GM12878 (cell line): ENCODE measurements around the gene RAB28. TPM values are rescaled to one million over a fixed set of nuclear protein-coding genes. Genes with fewer than 3 reads are reported as not detected.

Experiments
- ATAC-seq: fragments of 200-7000 bp; cut with Tn5 transposase; 3 replicates; pipeline ENCODE4 v1.9.1; 2020; ENCODE audit warnings: mild to moderate bottlenecking, moderate library complexity
- BruUV-seq: library from RNA; stranded (reverse); fragments of 400-500 nt; replicated peaks from 2 replicates; lab custom pipeline; 2021; lab: Mats Ljungman, UMichigan
- CTCF ChIA-PET: fragments of 300-600 bp; sonication (Branson Sonifier 250); formaldehyde crosslinking; extraction: SDS; loops from one replicate; lab custom pipeline; 2021; ENCODE audit warnings: inconsistent platforms; lab: Yijun Ruan, JAX
- POLR2A ChIA-PET: fragments of 350-600 bp; formaldehyde crosslinking; extraction: SDS; loops from one replicate; lab custom pipeline; 2021; ENCODE audit warnings: inconsistent platforms; lab: Charles Lee
- RAD21 ChIA-PET: fragments of 300-600 bp; sonication (Branson Sonifier 250); formaldehyde crosslinking; loops from one replicate; lab custom pipeline; 2023; ENCODE audit warnings: antibody characterized with exemption; ENCODE audit not compliant: unreplicated experiment; lab: Charles Lee
- SMC1A ChIA-PET: fragments of 300-600 bp; sonication (Branson Sonifier 250); formaldehyde crosslinking; loops from one replicate; lab custom pipeline; 2023; ENCODE audit not compliant: unreplicated experiment, uncharacterized antibody; lab: Charles Lee
- DNase-seq: peaks from one replicate; pipeline ENCODE4 v3.0.0-alpha.2; 2011; ENCODE audit warnings: low read depth, low spot score
- FAIRE-seq: peaks from 3 replicates; lab custom pipeline; 2011; peaks lifted over from hg19 to GRCh38; lab: Jason Lieb, UNC
- H2AFZ ChIP-seq: 2 replicates; pipeline ENCODE4 v1.6.0; 2011; ENCODE audit warnings: low read depth, low read length, control low read depth; ENCODE audit not compliant: control insufficient read depth
- H3K27ac ChIP-seq: 2 replicates; pipeline ENCODE4 v1.5.1; 2011; ENCODE audit warnings: control low read depth; ENCODE audit not compliant: control insufficient read depth, insufficient read depth
- H3K27me3 ChIP-seq, 2 experiments: replicated peaks in 1 of 2; 2 replicates each; pipeline versions ENCODE4 v1.6.0 to v1.6.1; 2011; ENCODE audit warnings: low read length in 1 of 2; ENCODE audit not compliant: control insufficient read depth in 2 of 2, insufficient read depth in 2 of 2
- H3K36me3 ChIP-seq, 2 experiments: 2 replicates each; pipeline ENCODE4 v1.5.1; 2011; ENCODE audit warnings: low read length in 1 of 2; ENCODE audit not compliant: control insufficient read depth in 2 of 2, insufficient read depth in 2 of 2
- H3K4me1 ChIP-seq: 2 replicates; pipeline ENCODE4 v1.6.1; 2011; ENCODE audit warnings: mild to moderate bottlenecking, low read length, moderate library complexity, mixed read lengths; ENCODE audit not compliant: control insufficient read depth, insufficient read depth
- H3K4me2 ChIP-seq: 2 replicates; pipeline ENCODE4 v1.6.0; 2011; ENCODE audit warnings: control low read depth; ENCODE audit not compliant: control insufficient read depth, insufficient read depth
- H3K4me3 ChIP-seq: fragments of 200-600 bp; sonication (generic); 2 replicates; pipeline ENCODE4 v1.5.1; 2016
- H3K79me2 ChIP-seq: 2 replicates; pipeline ENCODE4 v1.6.0; 2011; ENCODE audit warnings: low read length; ENCODE audit not compliant: control insufficient read depth, insufficient read depth
- H3K9ac ChIP-seq: 2 replicates; pipeline ENCODE4 v1.8.0; 2011; ENCODE audit warnings: low read length, control low read depth, mixed read lengths; ENCODE audit not compliant: control insufficient read depth, insufficient read depth
- H3K9me3 ChIP-seq: replicated peaks from 3 replicates; pipeline ENCODE4 v1.5.1; 2011; ENCODE audit warnings: mild to moderate bottlenecking, low read length; ENCODE audit not compliant: control insufficient read depth, insufficient read depth
- H4K20me1 ChIP-seq: 2 replicates; pipeline ENCODE4 v1.6.0; 2011; ENCODE audit not compliant: control insufficient read depth, insufficient read depth
- BCL11A ChIP-seq: IDR thresholded peaks from 2 replicates; pipeline ENCODE4 v1.6.1; 2011; ENCODE audit warnings: low read depth, low read length
- BRCA1 ChIP-seq: IDR thresholded peaks from 2 replicates; pipeline ENCODE4 v1.6.1; 2011; ENCODE audit warnings: low read depth, low read length, improper control_type of control experiment
- CHD1 ChIP-seq: IDR thresholded peaks from 2 replicates; pipeline ENCODE4 v1.6.1; 2012; ENCODE audit warnings: low read depth, low read length, improper control_type of control experiment
- EZH2 ChIP-seq: IDR thresholded peaks from 2 replicates; pipeline ENCODE4 v1.6.1; 2012; ENCODE audit warnings: low read depth, mild to moderate bottlenecking, control low read depth, inconsistent platforms, low read length, borderline replicate concordance; ENCODE audit not compliant: control insufficient read depth
- IKZF2 ChIP-seq, 2 experiments: fragments of 450-650 bp; IDR thresholded peaks; 2 replicates each; pipeline ENCODE4 v1.6.1; 2017; ENCODE audit warnings: mild to moderate bottlenecking in 2 of 2, moderate library complexity in 2 of 2
- NBN ChIP-seq: fragments of 450-650 bp; IDR thresholded peaks from 2 replicates; pipeline ENCODE4 v1.6.1; 2016
- NFYB ChIP-seq: IDR thresholded peaks from 2 replicates; pipeline ENCODE4 v1.6.1; 2011; ENCODE audit warnings: low read depth, mild to moderate bottlenecking, low read length, improper control_type of control experiment, moderate library complexity; ENCODE audit not compliant: insufficient read depth
- PAX5 ChIP-seq: IDR thresholded peaks from 2 replicates; pipeline ENCODE4 v1.6.1; 2011; ENCODE audit warnings: low read depth, low read length, borderline replicate concordance
- PKNOX1 ChIP-seq: fragments of 450-650 bp; IDR thresholded peaks from 2 replicates; pipeline ENCODE4 v1.6.1; 2016; ENCODE audit warnings: mild to moderate bottlenecking
- POLR2AphosphoS2 ChIP-seq: IDR thresholded peaks from 2 replicates; pipeline ENCODE4 v1.6.1; 2011; ENCODE audit warnings: low read depth, mild to moderate bottlenecking, low read length, improper control_type of control experiment, moderate library complexity
- RUNX3 ChIP-seq: IDR thresholded peaks from 2 replicates; pipeline ENCODE4 v1.6.1; 2012; ENCODE audit warnings: low read length, inconsistent platforms
- SREBF2 ChIP-seq: IDR thresholded peaks from 2 replicates; pipeline ENCODE4 v1.6.1; 2012; ENCODE audit warnings: mild to moderate bottlenecking, low read length
- WGBS: methylation state at CpG from one replicate; pipeline ENCODE4 v1.1.6; 2016; ENCODE audit warnings: low lambda C conversion rate; ENCODE audit not compliant: insufficient replicate concordance, insufficient coverage; ENCODE audit errors: missing lambda C conversion rate; 5-methylcytosine and 5-hydroxymethylcytosine counted together
- in situ Hi-C: fragments of 300-500 bp; cut with MboI; formaldehyde crosslinking; loops from 9 replicates; pipeline ENCODE4 v1.14.3; 2018; ENCODE audit warnings: mixed read lengths
- intact Hi-C: fragments of 100-400 bp; cut with micrococcal nuclease; formaldehyde crosslinking; loops from one replicate; pipeline ENCODE4 v1.14.2; 2022; ENCODE audit not compliant: unreplicated experiment
- polyA plus RNA-seq, 11 experiments: library from polyadenylated mRNA; depleted of rRNA in 4 of 11; unstranded in 6 of 11; stranded (reverse) in 5 of 11; fragments of >200 nt; fragmentation: Nextera tagmentation in 4 of 11; fragmentation: Illumina TruSeq in 1 of 11; extraction: Ambion mirVana in 4 of 11; extraction: Trizol in 1 of 11; gene quantifications; 1 replicate in 1 of 11; 2 replicates in 10 of 11; pipeline versions ENCODE4 v1.2.1 to v1.2.3, GENCODE V29; 2011 to 2016; ENCODE audit warnings: inconsistent platforms in 2 of 11, missing spikeins in 2 of 11, low read depth in 1 of 11
- total RNA-seq, 4 experiments: library from RNA; depleted of rRNA in 3 of 4; stranded (reverse); fragments of >200 nt in 3 of 4; fragmentation: Illumina TruSeq in 1 of 4; extraction: Trizol in 1 of 4; gene quantifications; 2 replicates each; pipeline versions ENCODE4 v1.2.1 to v1.2.3, GENCODE V29; 2013 to 2021

The RAB28 gene
- total and polyA plus RNA-seq, 10 of the 15 experiments (the other 5 are each of a cell fraction or from before 2014, with no cell fraction given), result 5.8 to 29.3 (median 16.9) TPM

GRCh38 chr4:13471400-13471799 is 12.7 kb downstream of the RAB28 start:
- TF ChIP-seq CHD1 (no peak), POLR2AphosphoS2 (no peak), BCL11A (no peak)

GRCh38 chr4:13470379-13470778 is 13.8 kb downstream of the RAB28 start:
- in situ Hi-C loops, result no loop called here

More at GRCh38 chr4:13471400-13471799, 12.7 kb downstream of the RAB28 start:
- no peaks in the 10 kb centered on the region; the same call in none of the 2 replicates for H3K79me2 ChIP-seq
- no peaks in the 10 kb centered on the region for H3K27me3 ChIP-seq
- no peak overlapping the region for H2AFZ ChIP-seq
- H3K36me3 ChIP-seq, result peaks cover 0 to 4% of the 10 kb centered on the region in 2 experiments; a peak in 2 of 4 replicates
- BruUV-seq, result no TSS peak
- ChIA-PET RAD21 (no interaction called here), POLR2A (no interaction called here), SMC1A (interaction anchor here (0.7 to 1.7 kb wide), 4 partner anchors 8 to 39 kb away, joined by 3 to 7 read pairs (median 5); no protein-coding TSS in a partner anchor), CTCF (interaction anchor here (1.0 to 1.4 kb wide), 3 partner anchors 10 to 77 kb away, joined by 3 read pairs; no protein-coding TSS in a partner anchor)
- H3K4me1 ChIP-seq, result no peaks in the 10 kb centered on the region
- H3K9ac ChIP-seq, result no peak overlapping the region
- H3K4me2 ChIP-seq, result no peak overlapping the region
- 94% methylated on average over 3 of the region's 3 CpGs for WGBS
- H4K20me1 ChIP-seq, result no peaks in the 10 kb centered on the region
- in situ Hi-C loops (no loop called here), intact Hi-C loops (no loop called here)
- ATAC-seq (no peak), DNase-seq (no peak), FAIRE-seq (no peak)
- no peak overlapping the region for H3K27ac ChIP-seq
- H3K4me3 ChIP-seq, result no peak overlapping the region
- H3K9me3 ChIP-seq, result no peaks in the 10 kb centered on the region

More at GRCh38 chr4:13470379-13470778, 13.8 kb downstream of the RAB28 start:
- H3K79me2 ChIP-seq, result no peaks in the 10 kb centered on the region; the same call in none of the 2 replicates
- RAD21 ChIA-PET, result no interaction called here
- TF ChIP-seq SREBF2 (no peak), NBN (no peak), EZH2 (no peak), PAX5 (0 out of 2 replicates have a peak, but pooled peaks have one; percentile 39), IKZF2 (IDR thresholded peaks at IDR 0.05) (no peak), NFYB (no peak), PKNOX1 (no peak), BRCA1 (no peak), RUNX3 (peak; percentile 57)
- intact Hi-C loops, result no loop called here
- BruUV-seq, result no TSS peak
- no peak overlapping the region for H3K27ac ChIP-seq
- FAIRE-seq, result no peak
- DNase-seq, result no peak
- CTCF ChIA-PET, result interaction anchor here (1.0 to 1.1 kb wide), 2 partner anchors 8 to 39 kb away, joined by 3 read pairs; no protein-coding TSS in a partner anchor
- no peak overlapping the region for H3K4me2 ChIP-seq
- no peak overlapping the region for H3K4me3 ChIP-seq
- no peak overlapping the region for H2AFZ ChIP-seq
- peaks cover 0 to 4% of the 10 kb centered on the region in 2 experiments; a peak in 2 of 4 replicates for H3K36me3 ChIP-seq
- no peaks in the 10 kb centered on the region for H3K27me3 ChIP-seq
- SMC1A ChIA-PET, result interaction anchor here (1.3 to 1.7 kb wide), 3 partner anchors 9 to 20 kb away, joined by 5 to 7 read pairs (median 6); partner anchors contain the start of gene RAB28
- POLR2A ChIA-PET, result no interaction called here
- H4K20me1 ChIP-seq, result no peaks in the 10 kb centered on the region
- no peak overlapping the region for H3K9ac ChIP-seq
- H3K4me1 ChIP-seq, result no peaks in the 10 kb centered on the region
- peak; percentile 93 for ATAC-seq
- H3K9me3 ChIP-seq, result peaks cover 1% of the 10 kb centered on the region; the same call in 2 of the 3 replicates
